ENCODE measurements around the gene DGKQ.

DGKQ gene, protein sequence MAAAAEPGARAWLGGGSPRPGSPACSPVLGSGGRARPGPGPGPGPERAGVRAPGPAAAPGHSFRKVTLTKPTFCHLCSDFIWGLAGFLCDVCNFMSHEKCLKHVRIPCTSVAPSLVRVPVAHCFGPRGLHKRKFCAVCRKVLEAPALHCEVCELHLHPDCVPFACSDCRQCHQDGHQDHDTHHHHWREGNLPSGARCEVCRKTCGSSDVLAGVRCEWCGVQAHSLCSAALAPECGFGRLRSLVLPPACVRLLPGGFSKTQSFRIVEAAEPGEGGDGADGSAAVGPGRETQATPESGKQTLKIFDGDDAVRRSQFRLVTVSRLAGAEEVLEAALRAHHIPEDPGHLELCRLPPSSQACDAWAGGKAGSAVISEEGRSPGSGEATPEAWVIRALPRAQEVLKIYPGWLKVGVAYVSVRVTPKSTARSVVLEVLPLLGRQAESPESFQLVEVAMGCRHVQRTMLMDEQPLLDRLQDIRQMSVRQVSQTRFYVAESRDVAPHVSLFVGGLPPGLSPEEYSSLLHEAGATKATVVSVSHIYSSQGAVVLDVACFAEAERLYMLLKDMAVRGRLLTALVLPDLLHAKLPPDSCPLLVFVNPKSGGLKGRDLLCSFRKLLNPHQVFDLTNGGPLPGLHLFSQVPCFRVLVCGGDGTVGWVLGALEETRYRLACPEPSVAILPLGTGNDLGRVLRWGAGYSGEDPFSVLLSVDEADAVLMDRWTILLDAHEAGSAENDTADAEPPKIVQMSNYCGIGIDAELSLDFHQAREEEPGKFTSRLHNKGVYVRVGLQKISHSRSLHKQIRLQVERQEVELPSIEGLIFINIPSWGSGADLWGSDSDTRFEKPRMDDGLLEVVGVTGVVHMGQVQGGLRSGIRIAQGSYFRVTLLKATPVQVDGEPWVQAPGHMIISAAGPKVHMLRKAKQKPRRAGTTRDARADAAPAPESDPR

DNA sequence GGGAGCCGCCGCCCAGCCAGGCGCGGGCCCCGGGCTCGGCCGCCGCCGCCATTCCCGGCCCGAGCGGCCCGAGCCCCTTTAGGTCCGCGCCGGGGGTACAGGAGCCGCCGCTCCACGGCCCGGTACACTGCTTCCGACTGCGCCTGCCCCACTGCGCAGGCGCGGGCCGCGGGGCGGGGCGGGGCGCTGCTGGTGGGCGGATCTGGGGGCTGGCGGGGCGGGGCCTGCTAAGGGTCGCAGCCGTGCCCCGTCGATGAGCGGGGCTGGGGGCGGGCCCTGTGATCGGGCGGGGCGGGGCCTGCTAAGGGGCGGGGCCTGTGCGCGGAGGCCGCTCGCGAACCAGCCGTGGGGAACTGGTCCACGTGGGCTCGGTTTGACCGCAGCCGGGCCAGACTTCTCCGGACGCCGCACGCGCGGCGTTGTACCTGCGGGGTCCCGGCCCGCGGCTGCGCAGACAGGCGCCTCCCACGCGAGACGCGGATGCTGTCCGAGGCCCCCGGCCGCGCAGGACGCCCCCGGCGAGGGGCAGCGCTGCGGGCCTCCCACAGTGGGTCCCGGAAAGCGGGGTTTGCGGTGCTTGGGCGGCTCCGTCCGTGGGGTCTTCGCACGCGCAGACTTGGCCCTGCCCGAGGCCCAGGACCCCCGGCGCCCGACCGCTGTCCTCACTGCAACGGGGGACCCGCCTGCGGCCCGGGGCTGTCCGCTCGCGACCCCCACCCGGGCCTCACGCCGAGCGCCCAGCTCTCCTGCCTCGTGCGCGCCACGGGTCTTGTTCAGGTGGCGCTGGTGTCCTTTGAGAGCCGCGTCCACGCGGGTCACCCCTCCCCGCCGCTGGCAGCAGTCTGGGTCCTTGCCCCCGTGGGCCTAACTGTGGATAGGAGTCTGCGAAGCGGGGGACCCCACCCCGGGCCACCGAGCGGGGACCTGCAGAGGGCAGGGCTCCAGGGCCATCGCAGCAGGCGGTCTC is at the start of gene DGKQ:
TSS of gene DGKQ (minus strand) at position 139 of the 967 bp plus-strand sequence. CDS start at position 52, 87 bp downstream.
- DNase-seq (ENCODE audit: low read depth) = no peak

DNA sequence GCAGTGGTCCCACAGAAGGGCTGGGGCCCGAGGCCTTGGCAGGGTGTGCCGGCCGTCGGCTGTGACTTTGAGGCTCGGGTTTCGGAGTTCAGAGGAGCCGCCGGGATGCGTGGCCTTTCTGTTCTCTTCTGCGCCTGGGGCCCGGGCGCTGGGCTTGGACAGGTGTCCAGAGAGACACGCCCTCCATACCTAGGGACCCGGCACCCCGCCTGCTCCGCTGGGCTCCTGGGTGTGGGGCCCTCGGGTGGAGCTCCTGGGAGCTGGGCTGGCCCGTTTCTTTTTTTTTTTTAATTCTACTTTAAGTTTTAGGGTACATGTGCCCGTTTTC is 49.3 kb upstream of the DGKQ start:
- DNase-seq (ENCODE audit: low read depth) = no peak

- DNase-seq (ENCODE audit: low read depth) = no peak
Observed at GRCh38 chr4:1022051-1022738, 48.8 kb upstream of the DGKQ start.

- DNase-seq (ENCODE audit: low read depth) = no peak
Observed at GRCh38 chr4:1021386-1022050, 48.1 kb upstream of the DGKQ start.

GRCh38 chr4:1019729-1020470 is 46.5 kb upstream of the DGKQ start:
- DNase-seq (ENCODE audit: low read depth) = no peak

GRCh38 chr4:1019320-1019719 is 46.0 kb upstream of the DGKQ start:
- no peak for DNase-seq (ENCODE audit: low read depth)

DNA sequence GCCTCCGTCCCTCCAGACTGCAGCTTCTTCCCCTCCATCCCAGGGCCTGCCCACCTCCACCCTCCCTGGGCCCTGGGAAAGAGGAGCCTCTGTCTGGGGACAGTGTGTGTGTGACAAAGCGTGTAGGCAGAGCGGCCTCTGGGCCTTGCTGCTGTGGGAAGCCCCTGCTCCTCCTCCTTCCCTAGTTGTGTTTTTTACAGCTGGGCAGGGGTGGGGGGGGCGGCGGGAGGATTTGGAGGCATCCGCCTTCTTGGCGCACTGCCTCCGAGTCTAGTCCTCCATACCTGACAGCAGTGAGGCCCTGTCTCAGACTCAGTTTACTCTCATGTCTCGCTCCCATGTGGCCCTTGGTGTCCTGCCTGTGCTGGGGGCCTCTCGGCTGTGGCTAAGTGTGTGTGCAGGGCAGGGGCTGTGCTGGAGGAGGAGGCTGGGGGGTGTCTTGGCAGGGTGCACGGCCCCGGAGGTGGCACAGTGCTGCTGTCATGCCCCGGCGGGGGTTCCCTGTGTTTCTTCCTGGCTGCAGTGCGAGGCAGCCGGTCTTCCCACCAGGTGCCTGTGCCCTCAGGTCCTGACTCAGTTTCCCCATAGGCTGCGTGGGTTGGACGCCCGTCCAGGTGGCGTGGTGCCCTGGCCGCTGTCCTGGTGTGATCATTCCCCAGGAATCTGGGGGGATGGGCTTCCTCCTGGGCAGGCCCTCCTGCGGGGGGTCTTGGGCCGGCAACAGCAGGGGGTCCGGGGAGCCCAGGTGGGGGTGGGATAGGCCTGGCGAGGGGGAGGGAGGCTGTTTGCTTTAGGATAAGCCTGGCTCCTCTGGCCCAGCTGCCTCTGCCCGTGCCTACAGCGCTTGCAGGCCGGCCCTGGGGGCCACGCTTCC is 45.0 kb upstream of the DGKQ start:
- no peak for DNase-seq (ENCODE audit: low read depth)

- no peak for DNase-seq (ENCODE audit: low read depth)
Observed at GRCh38 chr4:1017706-1018105, 44.3 kb upstream of the DGKQ start.

- DNase-seq (ENCODE audit: low read depth) = no peak
Observed at GRCh38 chr4:1017211-1017610, 43.8 kb upstream of the DGKQ start.

DNA sequence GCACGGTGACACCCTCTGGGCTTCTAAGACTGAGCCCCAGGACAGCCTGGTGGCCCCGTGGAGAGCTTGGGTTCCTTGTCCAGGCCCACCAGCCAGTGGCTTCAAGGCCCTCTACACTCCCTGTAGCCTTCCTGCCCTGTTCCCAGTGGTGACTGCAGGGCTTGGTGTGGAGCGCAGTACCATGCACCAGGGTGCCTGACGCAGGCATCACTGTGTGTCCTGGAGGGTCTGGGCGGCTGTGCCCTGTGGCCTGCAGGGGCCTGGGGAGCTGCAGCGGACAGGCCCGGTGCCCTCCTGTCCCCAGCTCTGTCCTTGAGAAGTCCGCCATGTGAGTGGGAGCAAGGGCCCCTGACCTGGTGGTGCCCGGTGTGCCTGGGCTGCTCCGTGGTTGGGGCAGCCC is 42.4 kb upstream of the DGKQ start:
- DNase-seq (ENCODE audit: low read depth) = no peak

- DNase-seq (ENCODE audit: low read depth) = no peak
Observed at GRCh38 chr4:1015179-1015578, 41.8 kb upstream of the DGKQ start.

- DNase-seq (ENCODE audit: low read depth) = no peak
Observed at GRCh38 chr4:1014291-1015167, 41.2 kb upstream of the DGKQ start.

DNA sequence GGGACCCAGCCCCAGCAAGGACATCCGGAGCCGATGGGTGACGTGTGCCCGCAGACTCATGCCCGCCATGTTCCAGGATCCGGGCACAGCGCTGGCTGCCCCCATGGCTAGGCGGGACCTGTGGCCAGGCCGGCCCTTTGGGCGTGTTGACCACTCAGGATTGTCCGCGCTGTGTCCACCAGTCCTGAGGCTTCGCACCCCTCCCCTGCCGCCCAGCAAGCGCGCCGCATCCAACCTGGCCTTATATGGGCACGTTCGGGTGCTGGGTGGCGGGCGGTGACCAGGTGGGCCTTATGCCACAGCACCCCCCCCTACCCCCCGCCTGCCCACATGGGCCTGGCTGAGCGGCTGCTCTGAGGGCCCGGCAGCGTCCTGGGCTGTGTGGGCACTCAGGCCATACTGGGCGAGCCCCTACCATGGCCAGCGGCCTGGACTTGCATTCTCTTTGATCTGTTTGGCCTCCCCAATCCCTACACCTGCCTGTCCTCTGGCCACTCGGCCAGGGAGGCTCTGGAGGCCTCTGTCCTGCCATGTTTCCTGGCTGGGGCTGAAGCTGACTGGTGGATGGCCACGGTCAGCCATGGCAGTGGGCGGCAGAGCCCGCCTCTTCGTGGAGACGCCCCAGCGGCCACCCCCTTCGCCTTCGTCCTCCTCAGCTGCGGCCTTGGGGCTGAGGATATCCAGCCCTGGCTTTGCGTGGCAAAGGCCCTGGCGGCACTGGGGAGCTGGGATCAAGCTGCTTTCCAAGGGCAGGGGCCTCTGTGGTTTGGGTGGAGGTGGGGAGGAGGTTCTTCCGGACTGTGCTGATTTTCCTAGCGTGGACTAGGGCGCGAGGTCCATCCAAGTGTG is 40.1 kb upstream of the DGKQ start:
- no peak for DNase-seq (ENCODE audit: low read depth)

- no peak for DNase-seq (ENCODE audit: low read depth)
Observed at GRCh38 chr4:1012034-1012739, 38.8 kb upstream of the DGKQ start.

GRCh38 chr4:1011666-1012033 is 38.3 kb upstream of the DGKQ start:
- no peak for DNase-seq (ENCODE audit: low read depth)

DNA sequence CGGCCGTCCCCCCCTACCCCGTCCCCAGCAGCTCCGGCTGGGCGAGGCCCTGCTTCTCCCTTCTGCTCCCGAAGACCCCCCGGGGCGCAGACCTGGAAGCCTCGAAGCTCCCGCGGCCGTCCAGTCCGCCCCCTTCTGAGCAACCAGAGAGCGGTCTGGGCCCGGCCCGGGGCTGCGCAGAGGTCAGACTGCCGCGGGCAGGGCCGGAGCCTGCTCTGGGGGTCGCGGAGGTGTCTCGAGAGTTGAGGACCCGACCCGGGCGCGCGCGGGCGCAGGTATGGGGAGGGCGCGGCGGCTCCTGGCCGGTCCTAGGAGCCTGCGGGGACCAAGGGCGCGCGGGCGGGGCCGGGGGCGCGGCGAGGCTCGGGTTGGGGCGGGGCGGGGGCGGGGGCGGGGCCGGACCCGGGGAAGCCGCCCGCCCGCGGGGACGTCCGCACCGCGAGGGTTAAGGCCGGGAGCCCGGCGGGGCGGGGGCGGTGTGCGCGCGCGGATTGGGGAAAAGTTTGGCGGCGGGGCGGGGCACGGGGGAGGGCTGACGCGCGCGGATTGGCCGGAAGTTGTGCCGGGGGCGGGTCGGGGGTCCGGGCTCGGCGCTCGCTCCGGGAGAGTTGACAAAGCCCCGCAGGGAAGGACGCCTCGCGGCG is 37.8 kb upstream of the DGKQ start, which contains the start of gene FGFRL1:
TSS of gene FGFRL1 (plus strand) at position 605 of the 644 bp plus-strand sequence. CDS start 860 bp downstream, outside the sequence.
- no peak for DNase-seq (ENCODE audit: low read depth)

Measured in non-pigmented ciliary epithelial cell (primary cell).